Dendritic cell treated with granulocyte-macrophage colony-stimulating factor and Interleukin-4, amounts not matched to agents 40 ng/mL and 50 ng/mL, for 4 days (primary cell): ENCODE measurements around the gene SCN3B.

Experiments used
- H3K27ac Mint-ChIP-seq: one replicate; pipeline ENCODE4 v1.8.0; 2022; ENCODE audit warnings: mild to moderate bottlenecking, mixed read lengths
- H3K27me3 Mint-ChIP-seq: one replicate; pipeline ENCODE4 v1.8.0; 2022; ENCODE audit warnings: mild to moderate bottlenecking, mixed read lengths
- H3K36me3 Mint-ChIP-seq: one replicate; pipeline ENCODE4 v1.8.0; 2022; ENCODE audit warnings: low read depth, mixed read lengths
- H3K4me1 Mint-ChIP-seq: one replicate; pipeline ENCODE4 v1.8.0; 2022; ENCODE audit warnings: low read depth, mixed read lengths
- H3K4me3 Mint-ChIP-seq: one replicate; pipeline ENCODE4 v1.8.0; 2022; ENCODE audit warnings: mild to moderate bottlenecking, moderate library complexity, mixed read lengths
- H3K9me3 Mint-ChIP-seq: one replicate; pipeline ENCODE4 v1.8.0; 2022; ENCODE audit warnings: mixed read lengths
- intact Hi-C: fragments of 100-400 bp; cut with micrococcal nuclease; formaldehyde crosslinking; loops from one replicate; pipeline ENCODE4 v1.15.0; 2022

Gene SCN3B

GRCh38 chr11:123641495-123641840 lies 13.0 kb downstream of the SCN3B start:
- H3K4me3 Mint-ChIP-seq, result no peak overlapping the region
- peaks cover 10% of the 10 kb centered on the region for H3K27me3 Mint-ChIP-seq
- no peaks in the 10 kb centered on the region for H3K9me3 Mint-ChIP-seq
- peaks cover 5% of the 10 kb centered on the region for H3K4me1 Mint-ChIP-seq
- no peaks in the 10 kb centered on the region for H3K36me3 Mint-ChIP-seq
- intact Hi-C loops, result loop anchor here (1.0 kb wide), 1 partner anchor 66 kb away; no protein-coding TSS in a partner anchor
- no peak overlapping the region for H3K27ac Mint-ChIP-seq

- H3K4me3 Mint-ChIP-seq, result no peak overlapping the region
- no peak overlapping the region for H3K27ac Mint-ChIP-seq
- H3K9me3 Mint-ChIP-seq, result no peaks in the 10 kb centered on the region
- H3K4me1 Mint-ChIP-seq, result peaks cover 5% of the 10 kb centered on the region
- intact Hi-C loops, result loop anchor here (1.0 kb wide), 1 partner anchor 66 kb away; no protein-coding TSS in a partner anchor
- H3K36me3 Mint-ChIP-seq, result no peaks in the 10 kb centered on the region
- H3K27me3 Mint-ChIP-seq, result peaks cover 7% of the 10 kb centered on the region
These were observed 13.5 kb downstream of the SCN3B start for GRCh38 chr11:123640677-123641494.

- no peak overlapping the region for H3K27ac Mint-ChIP-seq
These were observed 14.4 kb downstream of the SCN3B start for GRCh38 chr11:123640029-123640428.

GRCh38 chr11:123630126-123630608 lies 24.3 kb downstream of the SCN3B start:
- no peak overlapping the region for H3K27ac Mint-ChIP-seq
- H3K27me3 Mint-ChIP-seq, result peaks cover 5% of the 10 kb centered on the region
- intact Hi-C loops, result no loop called here
- H3K4me3 Mint-ChIP-seq, result no peak overlapping the region
- H3K4me1 Mint-ChIP-seq, result peaks cover 10% of the 10 kb centered on the region
- no peaks in the 10 kb centered on the region for H3K9me3 Mint-ChIP-seq
- H3K36me3 Mint-ChIP-seq, result peaks cover 8% of the 10 kb centered on the region

More at GRCh38 chr11:123640029-123640428, 14.4 kb downstream of the SCN3B start:
- peaks cover 5% of the 10 kb centered on the region for H3K27me3 Mint-ChIP-seq
- intact Hi-C loops, result no loop called here
- H3K36me3 Mint-ChIP-seq, result no peaks in the 10 kb centered on the region
- no peak overlapping the region for H3K4me3 Mint-ChIP-seq
- peaks cover 5% of the 10 kb centered on the region for H3K4me1 Mint-ChIP-seq
- no peaks in the 10 kb centered on the region for H3K9me3 Mint-ChIP-seq

GRCh38 chr11:123628936-123629683 lies 25.3 kb downstream of the SCN3B start:
- H3K36me3 Mint-ChIP-seq, result peaks cover 8% of the 10 kb centered on the region
- no peak overlapping the region for H3K4me3 Mint-ChIP-seq
- no peaks in the 10 kb centered on the region for H3K9me3 Mint-ChIP-seq
- H3K4me1 Mint-ChIP-seq, result peaks cover 10% of the 10 kb centered on the region
- intact Hi-C loops, result no loop called here
- no peak overlapping the region for H3K27ac Mint-ChIP-seq
- H3K27me3 Mint-ChIP-seq, result peaks cover 5% of the 10 kb centered on the region

GRCh38 chr11:123624974-123625373 lies 29.4 kb downstream of the SCN3B start:
- peaks cover 7% of the 10 kb centered on the region for H3K4me1 Mint-ChIP-seq
- H3K36me3 Mint-ChIP-seq, result peaks cover 32% of the 10 kb centered on the region
- H3K27me3 Mint-ChIP-seq, result no peaks in the 10 kb centered on the region
- no peak overlapping the region for H3K27ac Mint-ChIP-seq
- intact Hi-C loops, result no loop called here
- no peak overlapping the region for H3K4me3 Mint-ChIP-seq
- H3K9me3 Mint-ChIP-seq, result no peaks in the 10 kb centered on the region

GRCh38 chr11:123622576-123622975 lies 31.8 kb downstream of the SCN3B start:
- Mint-ChIP-seq H3K9me3 (no peaks in the 10 kb centered on the region), H3K27ac (no peak overlapping the region), H3K4me3 (no peak overlapping the region), H3K4me1 (no peaks in the 10 kb centered on the region), H3K36me3 (peaks cover 50% of the 10 kb centered on the region), H3K27me3 (no peaks in the 10 kb centered on the region)
- intact Hi-C loops, result no loop called here

GRCh38 chr11:123616505-123617198 lies 37.8 kb downstream of the SCN3B start:
- Mint-ChIP-seq H3K9me3 (no peaks in the 10 kb centered on the region), H3K4me1 (no peaks in the 10 kb centered on the region), H3K27me3 (no peaks in the 10 kb centered on the region), H3K4me3 (no peak overlapping the region), H3K27ac (no peak overlapping the region), H3K36me3 (peaks cover 77% of the 10 kb centered on the region)
- intact Hi-C loops, result no loop called here

GRCh38 chr11:123611698-123612097 lies 42.7 kb downstream of the SCN3B start:
- Mint-ChIP-seq H3K36me3 (peaks cover 81% of the 10 kb centered on the region), H3K27ac (no peak overlapping the region), H3K27me3 (no peaks in the 10 kb centered on the region), H3K4me3 (no peak overlapping the region), H3K4me1 (no peaks in the 10 kb centered on the region), H3K9me3 (no peaks in the 10 kb centered on the region)
- intact Hi-C loops, result no loop called here

GRCh38 chr11:123608945-123609344 lies 45.5 kb downstream of the SCN3B start:
- H3K27ac Mint-ChIP-seq, result no peak overlapping the region
- H3K27me3 Mint-ChIP-seq, result no peaks in the 10 kb centered on the region
- no peak overlapping the region for H3K4me3 Mint-ChIP-seq
- peaks cover 86% of the 10 kb centered on the region for H3K36me3 Mint-ChIP-seq
- intact Hi-C loops, result no loop called here
- H3K4me1 Mint-ChIP-seq, result peaks cover 3% of the 10 kb centered on the region
- H3K9me3 Mint-ChIP-seq, result no peaks in the 10 kb centered on the region

- Mint-ChIP-seq H3K4me3 (no peak overlapping the region), H3K27me3 (no peaks in the 10 kb centered on the region), H3K4me1 (peaks cover 9% of the 10 kb centered on the region), H3K36me3 (peaks cover 86% of the 10 kb centered on the region), H3K9me3 (no peaks in the 10 kb centered on the region), H3K27ac (no peak overlapping the region)
- intact Hi-C loops, result no loop called here
These were observed 46.1 kb downstream of the SCN3B start for GRCh38 chr11:123608371-123608770.

GRCh38 chr11:123607781-123608180 lies 46.6 kb downstream of the SCN3B start:
- Mint-ChIP-seq H3K27me3 (no peaks in the 10 kb centered on the region), H3K9me3 (no peaks in the 10 kb centered on the region), H3K36me3 (peaks cover 83% of the 10 kb centered on the region), H3K27ac (no peak overlapping the region), H3K4me1 (peaks cover 11% of the 10 kb centered on the region), H3K4me3 (no peak overlapping the region)
- intact Hi-C loops, result no loop called here

- H3K9me3 Mint-ChIP-seq, result no peaks in the 10 kb centered on the region
- intact Hi-C loops, result no loop called here
- no peaks in the 10 kb centered on the region for H3K27me3 Mint-ChIP-seq
- peaks cover 11% of the 10 kb centered on the region for H3K4me1 Mint-ChIP-seq
- peaks cover 80% of the 10 kb centered on the region for H3K36me3 Mint-ChIP-seq
- H3K4me3 Mint-ChIP-seq, result no peak overlapping the region
- H3K27ac Mint-ChIP-seq, result no peak overlapping the region
These were observed 50.8 kb downstream of the SCN3B start for GRCh38 chr11:123603666-123604065.

- H3K4me3 Mint-ChIP-seq, result no peak overlapping the region
- no peaks in the 10 kb centered on the region for H3K27me3 Mint-ChIP-seq
- peaks cover 77% of the 10 kb centered on the region for H3K36me3 Mint-ChIP-seq
- no peak overlapping the region for H3K27ac Mint-ChIP-seq
- H3K9me3 Mint-ChIP-seq, result no peaks in the 10 kb centered on the region
- intact Hi-C loops, result no loop called here
- peaks cover 11% of the 10 kb centered on the region for H3K4me1 Mint-ChIP-seq
These were observed 52.7 kb downstream of the SCN3B start for GRCh38 chr11:123601743-123602142.
